ENCODE results near the gene WDR27. TPM values are rescaled to one million over a fixed set of nuclear protein-coding genes. Genes with fewer than 3 reads are reported as not detected.

WDR27 gene
- total and polyA plus RNA-seq, 9 donors: 16.6 to 53.4 (median 38.7) TPM

DNA sequence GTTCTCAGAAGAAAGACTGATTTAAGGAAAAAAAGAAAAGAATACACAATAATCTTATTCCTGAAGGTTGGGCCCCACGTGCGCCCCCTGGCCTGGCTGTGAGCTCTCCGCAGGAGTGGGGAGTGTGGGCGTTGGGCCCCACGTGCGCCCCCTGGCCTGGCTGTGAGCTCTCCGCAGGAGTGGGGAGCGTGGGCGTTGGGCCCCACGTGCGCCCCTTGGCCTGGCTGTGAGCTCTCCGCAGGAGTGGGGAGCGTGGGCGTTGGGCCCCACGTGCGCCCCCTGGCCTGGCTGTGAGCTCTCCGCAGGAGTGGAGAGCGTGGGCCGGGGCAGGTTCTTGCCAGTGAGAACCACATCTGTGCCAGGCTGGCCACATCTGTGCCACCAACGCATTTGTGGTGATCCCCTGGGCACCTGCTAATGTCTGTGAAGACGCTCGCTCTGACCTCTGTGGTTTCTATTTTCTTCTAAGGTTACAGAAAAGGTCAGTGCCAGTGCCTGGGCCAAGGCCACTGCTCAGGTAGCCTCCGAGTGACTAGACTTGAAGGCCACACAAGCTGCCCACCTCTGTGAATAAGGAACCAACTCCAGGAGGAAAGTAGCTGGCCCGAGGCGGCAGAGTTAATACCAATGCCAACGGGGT lies 41.0 kb downstream of the WDR27 start:
- Histone ChIP-seq H3K4me3 (no peak overlapping the region), H3K9me3 (no peaks in the 10 kb centered on the region), H3K27me3 (no peaks in the 10 kb centered on the region), H3K27ac (no peak overlapping the region), H3K4me1 (ENCODE audit: insufficient read depth) (no peaks in the 10 kb centered on the region), H3K36me3 (no peaks in the 10 kb centered on the region)
- TF ChIP-seq EP300 (IDR thresholded peaks at IDR 0.05) (no peak), POLR2A (IDR thresholded peaks at IDR 0.05) (no peak)
- TF ChIP-seq, protein P1, sequence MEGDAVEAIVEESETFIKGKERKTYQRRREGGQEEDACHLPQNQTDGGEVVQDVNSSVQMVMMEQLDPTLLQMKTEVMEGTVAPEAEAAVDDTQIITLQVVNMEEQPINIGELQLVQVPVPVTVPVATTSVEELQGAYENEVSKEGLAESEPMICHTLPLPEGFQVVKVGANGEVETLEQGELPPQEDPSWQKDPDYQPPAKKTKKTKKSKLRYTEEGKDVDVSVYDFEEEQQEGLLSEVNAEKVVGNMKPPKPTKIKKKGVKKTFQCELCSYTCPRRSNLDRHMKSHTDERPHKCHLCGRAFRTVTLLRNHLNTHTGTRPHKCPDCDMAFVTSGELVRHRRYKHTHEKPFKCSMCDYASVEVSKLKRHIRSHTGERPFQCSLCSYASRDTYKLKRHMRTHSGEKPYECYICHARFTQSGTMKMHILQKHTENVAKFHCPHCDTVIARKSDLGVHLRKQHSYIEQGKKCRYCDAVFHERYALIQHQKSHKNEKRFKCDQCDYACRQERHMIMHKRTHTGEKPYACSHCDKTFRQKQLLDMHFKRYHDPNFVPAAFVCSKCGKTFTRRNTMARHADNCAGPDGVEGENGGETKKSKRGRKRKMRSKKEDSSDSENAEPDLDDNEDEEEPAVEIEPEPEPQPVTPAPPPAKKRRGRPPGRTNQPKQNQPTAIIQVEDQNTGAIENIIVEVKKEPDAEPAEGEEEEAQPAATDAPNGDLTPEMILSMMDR (IDR thresholded peaks at IDR 0.05): no peak
- intact Hi-C loops (cut with DNase I): no loop called here
- DNase-seq: no peak
- WGBS, 3 donors: 88 to 90% (median 90%) methylated on average over 26 of the region's 26 CpGs

DNA sequence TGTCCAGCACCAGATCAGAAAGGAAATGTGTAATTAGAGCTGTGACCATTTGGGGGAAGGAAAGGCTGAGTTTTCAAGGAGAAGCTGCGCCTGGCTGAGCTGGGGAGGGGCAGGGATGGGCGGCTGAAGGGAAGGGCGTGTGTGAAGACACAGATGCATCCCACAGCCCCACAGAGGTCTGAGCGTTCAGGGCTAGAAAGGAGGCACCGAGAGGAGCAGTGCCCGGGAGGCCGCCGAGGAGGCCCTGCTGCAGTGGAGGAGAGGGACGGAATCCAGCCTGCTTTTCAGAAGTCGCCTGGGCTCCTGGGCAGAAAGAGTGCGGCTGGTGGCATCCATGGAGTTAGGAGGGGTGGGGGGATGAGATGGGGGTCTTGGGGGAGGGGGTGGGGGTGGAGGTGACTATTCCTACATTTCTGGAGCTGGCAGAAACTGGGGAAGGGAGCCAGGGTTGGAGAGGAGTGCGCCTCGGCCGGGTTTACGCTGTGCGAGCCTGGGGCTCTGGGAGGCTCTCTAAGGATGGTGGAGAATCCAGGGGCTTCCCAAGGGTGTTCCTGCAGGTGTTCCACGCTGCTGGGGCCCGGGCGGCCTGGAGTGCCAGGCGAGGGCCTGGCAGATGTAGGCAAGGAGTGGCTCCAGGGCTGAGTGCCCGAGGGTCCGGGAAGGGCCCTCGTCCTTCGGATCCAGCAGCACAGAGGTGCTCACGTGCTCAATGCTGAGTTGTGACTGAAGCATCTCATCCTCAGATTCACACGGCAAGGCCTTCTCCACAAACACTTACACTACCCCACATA lies 41.8 kb downstream of the WDR27 start:
- Histone ChIP-seq H3K4me3 (no peak overlapping the region), H3K27ac (no peak overlapping the region), H3K36me3 (no peaks in the 10 kb centered on the region), H3K9me3 (no peaks in the 10 kb centered on the region), H3K4me1 (ENCODE audit: insufficient read depth) (no peaks in the 10 kb centered on the region), H3K27me3 (no peaks in the 10 kb centered on the region)
- intact Hi-C loops (cut with DNase I): no loop called here
- DNase-seq: no peak
- WGBS, 3 donors: 94 to 95% (median 94%) methylated on average over 26 of the region's 26 CpGs
- TF ChIP-seq POLR2A (IDR thresholded peaks at IDR 0.05) (no peak), EP300 (IDR thresholded peaks at IDR 0.05) (no peak)
- TF ChIP-seq, protein P1 (IDR thresholded peaks at IDR 0.05): no peak

DNA sequence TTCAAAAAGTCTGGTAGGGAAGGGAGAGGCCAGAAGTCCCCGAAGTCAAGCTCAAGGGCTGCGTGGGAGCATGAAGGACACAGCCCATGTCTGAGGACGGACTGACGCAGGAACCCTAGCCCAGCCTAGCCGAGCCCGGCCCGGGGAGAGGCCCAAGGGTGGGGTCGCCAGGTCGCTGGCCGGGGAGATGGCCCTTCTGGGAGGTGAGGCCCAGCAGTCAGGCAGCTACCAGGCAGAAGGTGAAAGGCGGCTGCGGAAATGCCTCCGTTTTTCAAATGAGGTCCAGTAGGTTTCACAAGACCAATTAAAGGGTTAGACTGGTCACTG lies 44.6 kb downstream of the WDR27 start:
- WGBS, 3 donors: 84 to 91% (median 86%) methylated on average over 13 of the region's 13 CpGs
- no peaks in the 10 kb centered on the region for H3K27me3 ChIP-seq
- no peaks in the 10 kb centered on the region for H3K36me3 ChIP-seq

DNA sequence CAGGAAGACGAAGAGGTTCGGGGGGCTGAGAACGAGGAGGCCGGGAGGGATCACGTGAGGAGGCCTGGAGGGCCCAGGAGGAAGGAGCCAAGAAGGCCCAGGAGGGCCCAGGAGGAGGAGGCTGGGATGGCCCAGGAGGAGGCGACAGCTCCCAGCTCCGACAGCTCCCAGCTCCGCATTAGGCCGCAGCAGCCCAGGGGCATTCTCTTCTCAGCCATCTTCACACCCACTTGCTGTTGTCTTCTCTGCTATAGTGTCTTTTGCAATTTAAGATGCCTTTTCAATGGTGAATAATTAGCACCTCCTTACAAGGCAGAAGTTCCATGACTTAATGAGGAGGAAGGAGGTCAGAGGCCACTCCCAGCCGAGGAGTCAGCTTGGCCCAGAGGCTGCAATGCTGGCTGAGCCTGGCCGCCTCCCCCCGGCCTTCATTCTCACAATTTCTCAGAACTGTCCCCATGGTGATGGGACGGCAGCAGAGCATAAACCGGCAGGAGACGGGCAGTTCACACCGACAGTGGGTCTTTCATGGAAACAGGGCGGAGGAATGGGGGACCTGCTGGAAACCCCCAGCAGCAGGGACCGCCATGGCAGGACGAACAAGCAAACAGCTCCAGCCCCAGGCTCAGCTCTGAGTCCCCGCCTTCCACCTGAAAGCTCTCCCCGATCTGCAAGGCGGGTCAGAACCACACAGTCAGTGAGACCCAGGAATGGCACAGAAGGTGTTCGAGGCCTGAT lies 45.1 kb downstream of the WDR27 start:
- TF ChIP-seq, protein P1 (IDR thresholded peaks at IDR 0.05): no peak
- TF ChIP-seq EP300 (IDR thresholded peaks at IDR 0.05) (no peak), POLR2A (IDR thresholded peaks at IDR 0.05) (no peak)
- Histone ChIP-seq H3K4me1 (ENCODE audit: insufficient read depth) (peaks cover 3% of the 10 kb centered on the region), H3K27me3 (no peaks in the 10 kb centered on the region), H3K9me3 (no peaks in the 10 kb centered on the region), H3K4me3 (no peak overlapping the region), H3K27ac (no peak overlapping the region), H3K36me3 (no peaks in the 10 kb centered on the region)
- intact Hi-C loops (cut with DNase I): no loop called here
- no peak for DNase-seq
- WGBS, 3 donors: 87 to 93% (median 91%) methylated on average over 23 of the region's 23 CpGs

More for the DNA sequence above, 44.6 kb downstream of the WDR27 start:
- intact Hi-C loops (cut with DNase I): no loop called here
- no peak for DNase-seq
- H3K27ac ChIP-seq: no peak overlapping the region
- H3K4me3 ChIP-seq: no peak overlapping the region
- H3K9me3 ChIP-seq: no peaks in the 10 kb centered on the region
- TF ChIP-seq, protein P1 (IDR thresholded peaks at IDR 0.05): no peak
- TF ChIP-seq POLR2A (IDR thresholded peaks at IDR 0.05): no peak
- H3K4me1 ChIP-seq (ENCODE audit: insufficient read depth): peaks cover 3% of the 10 kb centered on the region
